H1 (cell line): Measurements from ENCODE around the gene STX8.

Experiments
- CEBPB ChIP-seq: IDR thresholded peaks from 2 replicates; pipeline ENCODE4 v1.6.1; 2012; ENCODE audit warnings: low read depth, low read length
- EGR1 ChIP-seq: IDR thresholded peaks from 2 replicates; pipeline ENCODE4 v1.6.1; 2011; ENCODE audit warnings: low read depth, low read length, borderline replicate concordance
- EZH2 ChIP-seq: fragments of 200-600 bp; sonication (generic); IDR thresholded peaks from 2 replicates; pipeline ENCODE4 v1.7.1; 2012; ENCODE audit warnings: low read depth, mild to moderate bottlenecking, moderate library complexity, low read length, inconsistent platforms; ENCODE audit not compliant: severe bottlenecking
- FOSL1 ChIP-seq: IDR thresholded peaks from 2 replicates; pipeline ENCODE4 v1.6.1; 2011; ENCODE audit warnings: mild to moderate bottlenecking, low read depth, low read length, moderate library complexity; ENCODE audit not compliant: insufficient read depth
- SP4 ChIP-seq: IDR thresholded peaks from 2 replicates; pipeline ENCODE4 v1.6.1; 2012; ENCODE audit warnings: low read length, inconsistent platforms
- TF ChIP-seq, protein P1 (sequence below): IDR thresholded peaks from 2 replicates; pipeline ENCODE4 v1.6.1; 2012; ENCODE audit warnings: low read length, inconsistent platforms
- TF ChIP-seq, protein P2 (sequence below), 3 experiments: IDR thresholded peaks; 1 replicate in 2 of 3; 2 replicates in 1 of 3; pipeline versions ENCODE4 v1.5.1 to v1.6.1; 2011; ENCODE audit warnings: low read length in 3 of 3, mild to moderate bottlenecking in 3 of 3, inconsistent platforms in 2 of 3, low read depth in 1 of 3, moderate library complexity in 1 of 3; ENCODE audit not compliant: insufficient read depth in 1 of 3; ENCODE audit errors: control extremely low read depth in 1 of 3

DNA sequence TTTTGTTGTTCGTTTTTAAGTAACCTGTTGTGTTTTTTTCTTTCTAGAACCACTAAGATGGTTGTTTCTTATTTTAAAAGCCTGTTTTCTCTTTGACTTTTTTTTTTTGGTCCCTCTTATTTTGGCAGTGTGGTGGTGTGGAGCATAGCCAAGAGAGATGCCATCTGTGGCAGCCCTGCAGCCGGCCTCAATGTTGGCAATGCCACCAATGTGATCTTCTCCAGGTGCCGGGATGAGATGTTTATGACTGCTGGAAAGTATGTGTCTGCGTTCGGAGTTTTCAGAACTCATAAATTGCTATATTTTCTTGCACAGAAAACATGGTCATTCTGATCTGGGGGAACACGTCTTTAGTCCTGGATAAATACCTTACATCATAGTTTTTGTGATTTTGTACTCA lies 18.4 kb upstream of the STX8 start:
- TF ChIP-seq, protein P1, sequence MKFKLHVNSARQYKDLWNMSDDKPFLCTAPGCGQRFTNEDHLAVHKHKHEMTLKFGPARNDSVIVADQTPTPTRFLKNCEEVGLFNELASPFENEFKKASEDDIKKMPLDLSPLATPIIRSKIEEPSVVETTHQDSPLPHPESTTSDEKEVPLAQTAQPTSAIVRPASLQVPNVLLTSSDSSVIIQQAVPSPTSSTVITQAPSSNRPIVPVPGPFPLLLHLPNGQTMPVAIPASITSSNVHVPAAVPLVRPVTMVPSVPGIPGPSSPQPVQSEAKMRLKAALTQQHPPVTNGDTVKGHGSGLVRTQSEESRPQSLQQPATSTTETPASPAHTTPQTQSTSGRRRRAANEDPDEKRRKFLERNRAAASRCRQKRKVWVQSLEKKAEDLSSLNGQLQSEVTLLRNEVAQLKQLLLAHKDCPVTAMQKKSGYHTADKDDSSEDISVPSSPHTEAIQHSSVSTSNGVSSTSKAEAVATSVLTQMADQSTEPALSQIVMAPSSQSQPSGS: no peak
- TF ChIP-seq, protein P2, sequence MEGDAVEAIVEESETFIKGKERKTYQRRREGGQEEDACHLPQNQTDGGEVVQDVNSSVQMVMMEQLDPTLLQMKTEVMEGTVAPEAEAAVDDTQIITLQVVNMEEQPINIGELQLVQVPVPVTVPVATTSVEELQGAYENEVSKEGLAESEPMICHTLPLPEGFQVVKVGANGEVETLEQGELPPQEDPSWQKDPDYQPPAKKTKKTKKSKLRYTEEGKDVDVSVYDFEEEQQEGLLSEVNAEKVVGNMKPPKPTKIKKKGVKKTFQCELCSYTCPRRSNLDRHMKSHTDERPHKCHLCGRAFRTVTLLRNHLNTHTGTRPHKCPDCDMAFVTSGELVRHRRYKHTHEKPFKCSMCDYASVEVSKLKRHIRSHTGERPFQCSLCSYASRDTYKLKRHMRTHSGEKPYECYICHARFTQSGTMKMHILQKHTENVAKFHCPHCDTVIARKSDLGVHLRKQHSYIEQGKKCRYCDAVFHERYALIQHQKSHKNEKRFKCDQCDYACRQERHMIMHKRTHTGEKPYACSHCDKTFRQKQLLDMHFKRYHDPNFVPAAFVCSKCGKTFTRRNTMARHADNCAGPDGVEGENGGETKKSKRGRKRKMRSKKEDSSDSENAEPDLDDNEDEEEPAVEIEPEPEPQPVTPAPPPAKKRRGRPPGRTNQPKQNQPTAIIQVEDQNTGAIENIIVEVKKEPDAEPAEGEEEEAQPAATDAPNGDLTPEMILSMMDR (IDR thresholded peaks at IDR 0.05; ENCODE audit: control extremely low read depth in 1 of 3, insufficient read depth in 1 of 3, low read depth in 1 of 3, low read length in 3 of 3): no peak
- TF ChIP-seq EZH2 (no peak), CEBPB (no peak), EGR1 (no peak), FOSL1 (no peak), SP4 (no peak)
